HepG2 (cell line): ENCODE data around the gene CDKN3. TPM values are rescaled to one million over a fixed set of nuclear protein-coding genes. Genes with fewer than 3 reads are reported as not detected.

Experiments
- CENPX ChIP-seq: sonication (generic); formaldehyde crosslinking; IDR thresholded peaks from 2 replicates; pipeline ENCODE4 v1.9.0; 2021; ENCODE audit warnings: mild to moderate bottlenecking, missing genetic modification reagents, moderate library complexity
- EEA1 ChIP-seq: sonication (generic); formaldehyde crosslinking; IDR thresholded peaks from 2 replicates; pipeline ENCODE4 v1.5.1; 2020; ENCODE audit warnings: mild to moderate bottlenecking, missing genetic modification reagents, borderline replicate concordance
- FOXK2 ChIP-seq: fragments of 450-650 bp; IDR thresholded peaks from 2 replicates; pipeline ENCODE4 v1.6.1; 2016
- NCOA5 ChIP-seq: sonication (generic); formaldehyde crosslinking; IDR thresholded peaks from 2 replicates; pipeline ENCODE4 v1.4.0; 2020; ENCODE audit warnings: missing genetic modification reagents
- SRSF1 ChIP-seq: fragments of 200-400 bp; formaldehyde crosslinking; optimal IDR thresholded peaks from 2 replicates; pipeline ENCODE3; 2017; ENCODE audit warnings: mild to moderate bottlenecking, low read depth, low read length, moderate library complexity
- ZKSCAN1 ChIP-seq: fragments of 150-350 bp; IDR thresholded peaks from 2 replicates; pipeline ENCODE4 v1.6.1; 2014; ENCODE audit warnings: low read length
- ZNF280D ChIP-seq: sonication (generic); formaldehyde crosslinking; IDR thresholded peaks from 2 replicates; pipeline ENCODE4 v1.5.1; 2020; ENCODE audit warnings: mild to moderate bottlenecking, missing genetic modification reagents
- ZNF337 ChIP-seq: sonication (generic); formaldehyde crosslinking; IDR thresholded peaks from 2 replicates; pipeline ENCODE4 v1.5.1; 2020; ENCODE audit warnings: missing genetic modification reagents, low read depth, mild to moderate bottlenecking, borderline replicate concordance
- ZNF543 ChIP-seq: sonication (generic); formaldehyde crosslinking; IDR thresholded peaks from 2 replicates; pipeline ENCODE4 v1.4.0; 2020; ENCODE audit warnings: mild to moderate bottlenecking, missing genetic modification reagents
- ZNF609 ChIP-seq: sonication (generic); formaldehyde crosslinking; IDR thresholded peaks from 2 replicates; pipeline ENCODE4 v1.4.0; 2020; ENCODE audit warnings: mild to moderate bottlenecking, missing genetic modification reagents, borderline replicate concordance
- ZNF615 ChIP-seq: sonication (generic); formaldehyde crosslinking; IDR thresholded peaks from 2 replicates; pipeline ENCODE4 v1.5.0; 2020; ENCODE audit warnings: mild to moderate bottlenecking, missing genetic modification reagents, borderline replicate concordance
- ZNF660 ChIP-seq: sonication (generic); formaldehyde crosslinking; IDR thresholded peaks from 2 replicates; pipeline ENCODE4 v1.5.1; 2020; ENCODE audit warnings: mild to moderate bottlenecking, low read depth, missing genetic modification reagents, borderline replicate concordance
- ZNF740 ChIP-seq: sonication (generic); formaldehyde crosslinking; IDR thresholded peaks from 2 replicates; pipeline ENCODE4 v1.4.0; 2020; ENCODE audit warnings: missing genetic modification reagents
- ZNF883 ChIP-seq: sonication (generic); formaldehyde crosslinking; IDR thresholded peaks from 2 replicates; pipeline ENCODE4 v1.5.1; 2020; ENCODE audit warnings: mild to moderate bottlenecking, missing genetic modification reagents; ENCODE audit errors: not compliant biosample characterization
- ZSCAN22 ChIP-seq: sonication (generic); formaldehyde crosslinking; IDR thresholded peaks from 2 replicates; pipeline ENCODE4 v1.4.0; 2020; ENCODE audit warnings: mild to moderate bottlenecking, missing genetic modification reagents
- ZSCAN5A ChIP-seq: sonication (generic); formaldehyde crosslinking; IDR thresholded peaks from 2 replicates; pipeline ENCODE4 v1.8.0; 2022; ENCODE audit warnings: mild to moderate bottlenecking, missing genetic modification reagents, borderline replicate concordance
- ZXDC ChIP-seq: sonication (generic); formaldehyde crosslinking; IDR thresholded peaks from 2 replicates; pipeline ENCODE4 v1.5.0; 2020; ENCODE audit warnings: mild to moderate bottlenecking, missing genetic modification reagents
- polyA plus RNA-seq, 8 experiments: library from polyadenylated mRNA; depleted of rRNA in 3 of 8; stranded (reverse) in 7 of 8; unstranded in 1 of 8; fragments of >200 nt; fragmentation: Illumina TruSeq in 4 of 8; extraction: Trizol in 4 of 8; gene quantifications; 2 replicates each; pipeline versions ENCODE4 v1.2.1 to v1.2.3, GENCODE V29; 2011 to 2016; ENCODE audit warnings: low read depth in 4 of 8, missing spikeins in 1 of 8, mixed read lengths in 1 of 8; ENCODE audit not compliant: insufficient read depth in 1 of 8
- total RNA-seq, 5 experiments: library from RNA; depleted of rRNA; stranded (reverse); fragments of >200 nt; fragmentation: Illumina TruSeq; extraction: Trizol; gene quantifications; 2 replicates each; pipeline ENCODE4 v1.2.3, GENCODE V29; 2016; ENCODE audit warnings: low read depth in 1 of 5

CDKN3 gene
- total and polyA plus RNA-seq, 2 of the 13 experiments (the other 11 are each of a cell fraction or from before 2014, with no cell fraction given) = 63.0 to 88.9 TPM

- TF ChIP-seq NCOA5 (CRISPR knock-in tag) = no peak
- TF ChIP-seq ZNF615 = no peak
- no peak for TF ChIP-seq ZSCAN5A (CRISPR knock-in tag)
- 0 out of 2 replicates have a peak, but pooled peaks have one; percentile 29 for TF ChIP-seq ZNF609 (CRISPR knock-in tag)
- TF ChIP-seq ZSCAN22 (CRISPR knock-in tag) = no peak
- no peak for TF ChIP-seq ZXDC (CRISPR knock-in tag)
- TF ChIP-seq ZNF543 (CRISPR knock-in tag) = 0 out of 2 replicates have a peak, but pooled peaks have one; percentile 53
- TF ChIP-seq ZNF883 (CRISPR knock-in tag) = no peak
- no peak for TF ChIP-seq ZNF740 (CRISPR knock-in tag)
- no peak for TF ChIP-seq FOXK2
- no peak for TF ChIP-seq EEA1 (CRISPR knock-in tag)
- no peak for TF ChIP-seq ZKSCAN1
- no peak for TF ChIP-seq SRSF1
- TF ChIP-seq CENPX (CRISPR knock-in tag) = no peak
- no peak for TF ChIP-seq ZNF280D (CRISPR knock-in tag)
- TF ChIP-seq ZNF660 = no peak
- no peak for TF ChIP-seq ZNF337 (CRISPR knock-in tag)
Measured at GRCh38 chr14:54451121-54451601, 54.4 kb downstream of the CDKN3 start (continued).
